GM23338 (cell line): Measurements from ENCODE around the gene CASP2. TPM values are rescaled to one million over a fixed set of nuclear protein-coding genes. Genes with fewer than 3 reads are reported as not detected.

ENCODE experiments used
- ATAC-seq: fragments of 200-7000 bp; cut with Tn5 transposase; 3 replicates; pipeline ENCODE4 v1.9.1; 2020
- DNase-seq: peaks from one replicate; pipeline ENCODE4 v3.0.0-alpha.2; 2015; ENCODE audit warnings: low spot score
- H2AFZ ChIP-seq: fragments of 200-600 bp; sonication (generic); 2 replicates; pipeline ENCODE4 v1.8.0; 2016; ENCODE audit warnings: antibody characterized with exemption, mild to moderate bottlenecking, moderate library complexity
- H3F3A ChIP-seq: fragments of 200-600 bp; sonication (generic); replicated peaks from 2 replicates; pipeline ENCODE4 v1.8.0; 2017; ENCODE audit warnings: antibody characterized with exemption, mixed run types, low read depth
- H3K27ac ChIP-seq: fragments of 200-600 bp; sonication (generic); 2 replicates; pipeline ENCODE4 v1.6.1; 2016; ENCODE audit warnings: low read depth
- H3K27me3 ChIP-seq: fragments of 200-600 bp; sonication (generic); 2 replicates; pipeline ENCODE4 v1.8.0; 2016; ENCODE audit warnings: mild to moderate bottlenecking, mixed run types, moderate library complexity; ENCODE audit not compliant: insufficient read depth
- H3K36me3 ChIP-seq: fragments of 200-600 bp; sonication (generic); 2 replicates; pipeline ENCODE4 v1.8.0; 2016; ENCODE audit warnings: mild to moderate bottlenecking; ENCODE audit not compliant: insufficient read depth
- H3K4me1 ChIP-seq: fragments of 200-600 bp; sonication (generic); 2 replicates; pipeline ENCODE4 v1.8.0; 2016; ENCODE audit warnings: mild to moderate bottlenecking, moderate library complexity; ENCODE audit not compliant: insufficient read depth
- H3K4me2 ChIP-seq: fragments of 200-600 bp; sonication (generic); 2 replicates; pipeline ENCODE4 v1.7.1; 2017; ENCODE audit warnings: mixed run types
- H3K4me3 ChIP-seq: fragments of 200-600 bp; sonication (generic); 2 replicates; pipeline ENCODE4 v1.6.1; 2016; ENCODE audit warnings: mixed run types
- H3K79me2 ChIP-seq: fragments of 200-600 bp; sonication (generic); replicated peaks from 2 replicates; pipeline ENCODE4 v1.8.0; 2017; ENCODE audit warnings: mild to moderate bottlenecking; ENCODE audit not compliant: insufficient read depth
- H3K9me2 ChIP-seq: fragments of 200-600 bp; sonication (generic); 2 replicates; pipeline ENCODE4 v1.8.0; 2017; ENCODE audit not compliant: insufficient read depth
- H4K20me1 ChIP-seq: fragments of 200-600 bp; sonication (generic); replicated peaks from 2 replicates; pipeline ENCODE4 v1.8.0; 2017; ENCODE audit warnings: mild to moderate bottlenecking; ENCODE audit not compliant: insufficient read depth
- H3K27ac Mint-ChIP-seq: 2 replicates; pipeline ENCODE4 v1.8.0; 2020; ENCODE audit warnings: inconsistent platforms, mild to moderate bottlenecking, moderate library complexity, mixed read lengths
- H3K27me3 Mint-ChIP-seq: 3 replicates; pipeline ENCODE4 v1.8.0; 2022; ENCODE audit warnings: low read depth, mild to moderate bottlenecking, moderate library complexity, mixed read lengths, inconsistent platforms; ENCODE audit not compliant: insufficient read depth, poor library complexity
- H3K36me3 Mint-ChIP-seq: 3 replicates; pipeline ENCODE4 v1.8.0; 2021; ENCODE audit warnings: low read depth, mild to moderate bottlenecking, inconsistent platforms, moderate library complexity, mixed read lengths
- H3K4me1 Mint-ChIP-seq: 3 replicates; pipeline ENCODE4 v1.8.0; 2020; ENCODE audit warnings: mild to moderate bottlenecking, inconsistent platforms, mixed read lengths
- H3K4me3 Mint-ChIP-seq: 3 replicates; pipeline ENCODE4 v1.8.0; 2021; ENCODE audit warnings: moderate library complexity, mild to moderate bottlenecking, inconsistent platforms, mixed read lengths
- H3K9me3 Mint-ChIP-seq: 3 replicates; pipeline ENCODE4 v1.8.0; 2020; ENCODE audit warnings: moderate library complexity, mild to moderate bottlenecking, inconsistent platforms, mixed read lengths
- polyA plus RNA-seq: library from polyadenylated mRNA; unstranded; fragments of >200 nt; fragmentation: Nextera tagmentation; extraction: Ambion mirVana; gene quantifications from 2 replicates; pipeline ENCODE4 v1.2.1, GENCODE V29; 2016
- total RNA-seq: library from RNA; depleted of rRNA; stranded (reverse); fragments of >200 nt; shearing (Covaris generic); gene quantifications from 2 replicates; pipeline ENCODE4 v1.2.3, GENCODE V29; 2014
- TF ChIP-seq, protein P1 (sequence below), 2 experiments: fragments of 200-600 bp in 1 of 2; sonication (generic) in 1 of 2; conservative IDR thresholded peaks; 2 replicates each; pipeline versions ENCODE4 v1.5.1 to v1.6.1; 2016 to 2017; ENCODE audit warnings: antibody characterized with exemption in 2 of 2, low read depth in 2 of 2, mild to moderate bottlenecking in 2 of 2, moderate library complexity in 1 of 2
- TF ChIP-seq, protein P2 (sequence below): fragments of 250-450 bp; sonication (Bioruptor Pico); IDR thresholded peaks from 2 replicates; pipeline ENCODE4 v1.5.0; 2020; ENCODE audit warnings: mild to moderate bottlenecking, moderate library complexity

The CASP2 gene
- total and polyA plus RNA-seq, 2 experiments from 2014 or later = 17.7 to 21.8 TPM

DNA sequence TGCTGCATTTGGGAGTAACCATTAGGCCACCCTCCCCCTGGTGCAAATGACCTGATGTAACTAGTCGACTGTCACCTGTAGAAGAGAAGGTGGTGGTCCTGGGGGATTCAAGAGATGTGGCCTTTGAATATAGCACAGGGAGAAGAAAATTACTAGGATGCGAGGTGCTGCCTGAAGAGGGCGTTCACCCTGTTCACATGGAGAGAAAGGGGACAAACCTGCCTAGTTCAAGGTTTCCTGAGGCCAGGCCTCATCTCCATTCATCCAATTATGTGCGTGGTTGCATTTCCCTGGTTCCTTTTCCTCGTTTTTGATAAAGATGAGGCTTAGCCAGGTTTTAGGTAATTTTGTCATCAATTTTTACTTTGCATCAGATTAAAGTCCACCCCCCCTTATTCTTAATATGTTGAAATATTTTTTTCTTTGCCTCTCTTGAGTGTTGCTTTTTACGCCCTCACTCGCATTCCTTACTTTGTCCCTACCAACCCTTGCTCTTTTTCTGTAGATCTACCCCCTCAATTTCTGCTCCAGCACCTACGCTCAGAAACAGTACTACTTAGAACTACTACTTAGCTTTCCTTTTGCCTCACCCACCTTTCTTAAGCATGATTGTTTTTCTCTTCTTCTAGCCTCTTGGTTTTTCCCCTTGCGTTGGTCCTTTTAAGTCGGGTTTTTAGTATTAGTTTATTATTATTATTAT lies 41.5 kb downstream of the CASP2 start:
- H3K27ac Mint-ChIP-seq = no peak overlapping the region
- Histone ChIP-seq H3K4me2 (no peak overlapping the region), H2AFZ (0 out of 2 replicates have a peak overlapping the region, but pooled peaks have one; percentile 30), H3K79me2 (no peaks in the 10 kb centered on the region), H3K4me1 (peaks cover 12% of the 10 kb centered on the region), H3K27ac (no peak overlapping the region), H3K9me2 (peaks cover 3% of the 10 kb centered on the region; the same call in 1 of the 2 replicates), H3K4me3 (no peak overlapping the region), H3F3A (no peaks in the 10 kb centered on the region), H3K27me3 (no peaks in the 10 kb centered on the region), H3K36me3 (no peaks in the 10 kb centered on the region), H4K20me1 (no peaks in the 10 kb centered on the region)
- H3K9me3 Mint-ChIP-seq = no peaks in the 10 kb centered on the region
- no peak overlapping the region for H3K4me3 Mint-ChIP-seq
- no peaks in the 10 kb centered on the region for H3K36me3 Mint-ChIP-seq
- H3K27me3 Mint-ChIP-seq = peaks cover 10% of the 10 kb centered on the region
- H3K4me1 Mint-ChIP-seq = peaks cover 11% of the 10 kb centered on the region
- peak; percentile 64 for ATAC-seq
- TF ChIP-seq, protein P1, sequence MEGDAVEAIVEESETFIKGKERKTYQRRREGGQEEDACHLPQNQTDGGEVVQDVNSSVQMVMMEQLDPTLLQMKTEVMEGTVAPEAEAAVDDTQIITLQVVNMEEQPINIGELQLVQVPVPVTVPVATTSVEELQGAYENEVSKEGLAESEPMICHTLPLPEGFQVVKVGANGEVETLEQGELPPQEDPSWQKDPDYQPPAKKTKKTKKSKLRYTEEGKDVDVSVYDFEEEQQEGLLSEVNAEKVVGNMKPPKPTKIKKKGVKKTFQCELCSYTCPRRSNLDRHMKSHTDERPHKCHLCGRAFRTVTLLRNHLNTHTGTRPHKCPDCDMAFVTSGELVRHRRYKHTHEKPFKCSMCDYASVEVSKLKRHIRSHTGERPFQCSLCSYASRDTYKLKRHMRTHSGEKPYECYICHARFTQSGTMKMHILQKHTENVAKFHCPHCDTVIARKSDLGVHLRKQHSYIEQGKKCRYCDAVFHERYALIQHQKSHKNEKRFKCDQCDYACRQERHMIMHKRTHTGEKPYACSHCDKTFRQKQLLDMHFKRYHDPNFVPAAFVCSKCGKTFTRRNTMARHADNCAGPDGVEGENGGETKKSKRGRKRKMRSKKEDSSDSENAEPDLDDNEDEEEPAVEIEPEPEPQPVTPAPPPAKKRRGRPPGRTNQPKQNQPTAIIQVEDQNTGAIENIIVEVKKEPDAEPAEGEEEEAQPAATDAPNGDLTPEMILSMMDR (conservative IDR thresholded peaks at IDR 0.05; ENCODE audit: low read depth in 2 of 2) = peak; percentile 47 to 71
- TF ChIP-seq, protein P2, sequence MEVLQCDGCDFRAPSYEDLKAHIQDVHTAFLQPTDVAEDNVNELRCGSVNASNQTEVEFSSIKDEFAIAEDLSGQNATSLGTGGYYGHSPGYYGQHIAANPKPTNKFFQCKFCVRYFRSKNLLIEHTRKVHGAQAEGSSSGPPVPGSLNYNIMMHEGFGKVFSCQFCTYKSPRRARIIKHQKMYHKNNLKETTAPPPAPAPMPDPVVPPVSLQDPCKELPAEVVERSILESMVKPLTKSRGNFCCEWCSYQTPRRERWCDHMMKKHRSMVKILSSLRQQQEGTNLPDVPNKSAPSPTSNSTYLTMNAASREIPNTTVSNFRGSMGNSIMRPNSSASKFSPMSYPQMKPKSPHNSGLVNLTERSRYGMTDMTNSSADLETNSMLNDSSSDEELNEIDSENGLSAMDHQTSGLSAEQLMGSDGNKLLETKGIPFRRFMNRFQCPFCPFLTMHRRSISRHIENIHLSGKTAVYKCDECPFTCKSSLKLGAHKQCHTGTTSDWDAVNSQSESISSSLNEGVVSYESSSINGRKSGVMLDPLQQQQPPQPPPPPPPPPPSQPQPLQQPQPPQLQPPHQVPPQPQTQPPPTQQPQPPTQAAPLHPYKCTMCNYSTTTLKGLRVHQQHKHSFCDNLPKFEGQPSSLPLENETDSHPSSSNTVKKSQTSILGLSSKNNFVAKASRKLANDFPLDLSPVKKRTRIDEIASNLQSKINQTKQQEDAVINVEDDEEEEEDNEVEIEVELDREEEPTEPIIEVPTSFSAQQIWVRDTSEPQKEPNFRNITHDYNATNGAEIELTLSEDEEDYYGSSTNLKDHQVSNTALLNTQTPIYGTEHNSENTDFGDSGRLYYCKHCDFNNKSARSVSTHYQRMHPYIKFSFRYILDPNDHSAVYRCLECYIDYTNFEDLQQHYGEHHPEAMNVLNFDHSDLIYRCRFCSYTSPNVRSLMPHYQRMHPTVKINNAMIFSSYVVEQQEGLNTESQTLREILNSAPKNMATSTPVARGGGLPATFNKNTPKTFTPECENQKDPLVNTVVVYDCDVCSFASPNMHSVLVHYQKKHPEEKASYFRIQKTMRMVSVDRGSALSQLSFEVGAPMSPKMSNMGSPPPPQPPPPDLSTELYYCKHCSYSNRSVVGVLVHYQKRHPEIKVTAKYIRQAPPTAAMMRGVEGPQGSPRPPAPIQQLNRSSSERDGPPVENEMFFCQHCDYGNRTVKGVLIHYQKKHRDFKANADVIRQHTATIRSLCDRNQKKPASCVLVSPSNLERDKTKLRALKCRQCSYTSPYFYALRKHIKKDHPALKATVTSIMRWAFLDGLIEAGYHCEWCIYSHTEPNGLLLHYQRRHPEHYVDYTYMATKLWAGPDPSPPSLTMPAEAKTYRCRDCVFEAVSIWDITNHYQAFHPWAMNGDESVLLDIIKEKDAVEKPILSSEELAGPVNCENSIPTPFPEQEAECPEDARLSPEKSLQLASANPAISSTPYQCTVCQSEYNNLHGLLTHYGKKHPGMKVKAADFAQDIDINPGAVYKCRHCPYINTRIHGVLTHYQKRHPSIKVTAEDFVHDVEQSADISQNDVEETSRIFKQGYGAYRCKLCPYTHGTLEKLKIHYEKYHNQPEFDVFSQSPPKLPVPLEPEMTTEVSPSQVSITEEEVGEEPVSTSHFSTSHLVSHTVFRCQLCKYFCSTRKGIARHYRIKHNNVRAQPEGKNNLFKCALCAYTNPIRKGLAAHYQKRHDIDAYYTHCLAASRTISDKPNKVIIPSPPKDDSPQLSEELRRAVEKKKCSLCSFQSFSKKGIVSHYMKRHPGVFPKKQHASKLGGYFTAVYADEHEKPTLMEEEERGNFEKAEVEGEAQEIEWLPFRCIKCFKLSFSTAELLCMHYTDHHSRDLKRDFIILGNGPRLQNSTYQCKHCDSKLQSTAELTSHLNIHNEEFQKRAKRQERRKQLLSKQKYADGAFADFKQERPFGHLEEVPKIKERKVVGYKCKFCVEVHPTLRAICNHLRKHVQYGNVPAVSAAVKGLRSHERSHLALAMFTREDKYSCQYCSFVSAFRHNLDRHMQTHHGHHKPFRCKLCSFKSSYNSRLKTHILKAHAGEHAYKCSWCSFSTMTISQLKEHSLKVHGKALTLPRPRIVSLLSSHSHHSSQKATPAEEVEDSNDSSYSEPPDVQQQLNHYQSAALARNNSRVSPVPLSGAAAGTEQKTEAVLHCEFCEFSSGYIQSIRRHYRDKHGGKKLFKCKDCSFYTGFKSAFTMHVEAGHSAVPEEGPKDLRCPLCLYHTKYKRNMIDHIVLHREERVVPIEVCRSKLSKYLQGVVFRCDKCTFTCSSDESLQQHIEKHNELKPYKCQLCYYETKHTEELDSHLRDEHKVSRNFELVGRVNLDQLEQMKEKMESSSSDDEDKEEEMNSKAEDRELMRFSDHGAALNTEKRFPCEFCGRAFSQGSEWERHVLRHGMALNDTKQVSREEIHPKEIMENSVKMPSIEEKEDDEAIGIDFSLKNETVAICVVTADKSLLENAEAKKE = no peak
- peak; percentile 58 for DNase-seq
